ENCODE measurements around the gene PACSIN2. TPM values are rescaled to one million over a fixed set of nuclear protein-coding genes. Genes with fewer than 3 reads are reported as not detected.

Gene PACSIN2
- total and polyA plus RNA-seq, 2 experiments from 2014 or later: 23.5 to 57.3 TPM

GRCh38 chr22:42919199-42919598 lies 95.8 kb downstream of the PACSIN2 start (continued):
- TF ChIP-seq ZNF462 (CRISPR knock-in tag; IDR thresholded peaks at IDR 0.05) (no peak), EZH2 (IDR thresholded peaks at IDR 0.05; ENCODE audit: low read depth, unreplicated experiment) (no peak), CREB1 (CRISPR knock-in tag; IDR thresholded peaks at IDR 0.05; ENCODE audit: low read depth) (no peak), ZNF331 (CRISPR knock-in tag; IDR thresholded peaks at IDR 0.05; ENCODE audit: low read depth) (no peak), POLR2AphosphoS5 (IDR thresholded peaks at IDR 0.05; ENCODE audit: low read depth) (no peak), NANOG (IDR thresholded peaks at IDR 0.05; ENCODE audit: borderline replicate concordance) (no peak), REST (IDR thresholded peaks at IDR 0.05; ENCODE audit: unreplicated experiment) (no peak)

Measured in GM23338 (cell line).